Activated CD4-positive, alpha-beta T cell treated with anti-CD3 and anti-CD28 coated beads, Interleukin-2, amount 50 U/mL, for 16 hours (primary cell): Measurements from ENCODE around the gene CDIPT.

Experiments used
- DNase-seq: peaks from one replicate; pipeline ENCODE4 v3.0.0-alpha.2; 2020

Gene CDIPT

DNA sequence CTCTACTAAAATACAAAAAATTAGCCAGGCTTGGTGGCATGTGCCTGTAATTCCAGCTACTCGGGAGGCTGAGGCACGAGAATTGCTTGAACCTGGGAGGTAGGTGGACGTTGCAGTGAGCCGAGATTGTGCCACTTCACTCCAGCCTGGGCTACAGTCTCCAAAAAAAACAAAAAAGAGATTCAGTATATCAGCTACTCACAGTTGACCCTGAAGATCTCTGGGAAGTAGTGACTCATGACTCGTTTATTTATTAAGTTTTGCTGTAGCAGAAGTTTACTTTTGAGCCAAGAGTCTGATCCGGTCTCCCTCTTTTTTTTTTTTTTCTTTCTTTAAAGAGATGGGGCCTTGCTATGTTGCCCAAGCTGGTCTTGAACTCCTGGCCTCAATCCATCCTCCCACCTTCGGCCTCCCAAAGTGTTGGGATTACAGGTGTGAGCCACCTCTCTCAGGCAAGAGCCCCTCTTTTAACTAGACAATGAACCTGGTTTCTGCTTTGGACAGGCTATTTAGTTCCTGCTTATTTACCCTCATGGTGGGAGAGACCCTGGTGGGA lies 38.4 kb downstream of the CDIPT start:
- DNase-seq, result no peak

DNA sequence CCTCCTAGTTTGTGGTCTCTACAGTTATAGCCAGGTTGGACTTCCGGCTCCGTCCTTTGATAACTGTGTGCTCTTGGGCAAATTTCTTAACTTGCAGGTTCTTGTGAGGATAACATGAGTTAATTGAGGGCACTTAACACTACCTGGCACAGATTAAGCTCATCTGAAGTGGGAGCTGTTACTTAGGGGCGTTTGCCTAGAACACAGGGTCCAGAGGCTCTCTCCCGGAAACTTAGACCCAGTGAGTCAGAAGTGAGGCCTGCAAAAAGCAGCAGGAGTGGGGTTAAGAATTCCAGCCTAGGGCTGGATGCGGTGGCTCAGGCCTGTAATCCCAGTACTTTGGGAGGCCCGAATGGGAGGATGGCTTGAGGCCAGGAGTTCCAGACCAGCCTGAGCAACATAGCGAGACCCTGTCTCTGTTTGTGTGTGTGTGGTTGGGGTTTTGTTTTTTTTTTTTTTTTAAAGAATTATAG lies 41.3 kb downstream of the CDIPT start:
- no peak for DNase-seq

DNA sequence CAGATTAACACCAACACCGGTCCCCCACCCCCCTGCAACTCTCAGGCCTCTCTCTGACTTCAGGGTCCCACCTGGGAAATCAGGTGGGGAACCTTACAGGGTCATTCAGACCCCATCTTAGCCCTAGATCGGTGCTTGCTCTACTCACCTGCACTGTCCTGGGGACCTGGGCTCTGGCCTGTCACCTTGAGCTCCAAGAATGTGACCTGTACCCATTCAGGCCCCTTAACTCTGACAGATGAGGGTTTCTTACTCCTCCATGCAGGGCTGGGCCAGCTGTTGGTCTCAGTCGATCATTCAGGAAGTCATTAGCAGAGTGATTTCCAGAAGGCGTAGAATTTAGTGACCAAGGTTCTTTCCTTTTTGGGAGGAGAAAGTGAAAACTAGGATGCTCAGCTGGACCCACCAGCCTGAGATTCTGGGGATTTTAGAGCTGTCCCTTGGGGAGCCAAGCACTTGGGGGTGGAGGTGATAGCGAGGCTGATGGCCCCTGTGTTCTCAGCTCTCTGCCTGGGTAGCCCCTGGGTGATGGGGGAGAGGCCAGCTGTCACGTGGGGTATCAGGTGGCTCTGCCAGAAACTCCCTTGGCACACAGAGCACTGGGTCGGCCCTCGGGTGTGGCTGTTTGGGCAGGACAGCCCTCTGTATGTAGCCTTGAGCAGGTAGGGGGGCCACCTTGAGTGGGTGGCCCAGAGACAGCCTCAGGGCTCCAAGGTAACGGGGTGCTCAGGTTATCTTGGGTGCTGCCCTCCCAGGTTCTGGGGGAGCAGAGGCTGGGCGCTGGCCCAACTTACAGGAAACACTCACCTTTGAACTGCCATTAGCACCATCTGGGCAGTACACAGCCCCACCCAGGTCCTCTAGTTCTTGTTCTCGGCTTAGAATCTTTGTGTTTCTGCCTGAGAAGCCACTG lies 42.0 kb downstream of the CDIPT start:
- no peak for DNase-seq

DNA sequence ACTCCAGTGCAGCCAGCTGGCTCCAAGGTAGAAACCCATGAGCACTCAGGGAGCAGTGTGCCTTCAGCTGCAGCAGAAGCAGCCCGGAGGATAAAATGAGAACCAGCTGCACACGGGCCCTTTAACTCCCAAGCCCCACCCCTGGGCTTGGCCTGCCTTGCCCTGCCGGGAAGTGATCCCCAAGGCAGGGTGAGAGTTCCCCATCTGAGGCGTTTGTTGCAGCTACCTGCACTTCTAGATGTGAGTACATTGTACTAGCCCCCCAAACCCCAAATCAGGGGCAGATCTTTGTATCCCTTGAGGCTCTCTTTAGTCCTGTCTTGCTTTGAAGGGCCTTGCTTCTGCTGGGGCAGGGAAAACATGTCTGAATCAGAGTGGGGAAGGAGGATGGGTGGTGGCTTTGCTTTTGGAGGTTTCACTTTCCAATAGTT lies 42.7 kb downstream of the CDIPT start, which contains the start of gene MVP:
Gene MVP, plus strand, starts transcription at position 192 of the 431 bp plus-strand sequence. CDS start 10,088 bp downstream, outside the sequence.
- peak; percentile 72 for DNase-seq

DNA sequence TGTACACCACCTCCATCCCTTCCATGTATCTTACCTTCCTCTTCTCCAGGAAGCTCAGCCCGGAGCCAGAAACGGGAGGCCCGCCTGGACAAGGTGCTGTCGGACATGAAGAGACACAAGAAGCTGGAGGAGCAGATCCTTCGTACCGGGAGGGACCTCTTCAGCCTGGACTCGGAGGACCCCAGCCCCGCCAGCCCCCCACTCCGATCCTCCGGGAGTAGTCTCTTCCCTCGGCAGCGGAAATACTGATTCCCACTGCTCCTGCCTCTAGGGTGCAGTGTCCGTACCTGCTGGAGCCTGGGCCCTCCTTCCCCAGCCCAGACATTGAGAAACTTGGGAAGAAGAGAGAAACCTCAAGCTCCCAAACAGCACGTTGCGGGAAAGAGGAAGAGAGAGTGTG lies 43.5 kb downstream of the CDIPT start:
- no peak for DNase-seq

DNA sequence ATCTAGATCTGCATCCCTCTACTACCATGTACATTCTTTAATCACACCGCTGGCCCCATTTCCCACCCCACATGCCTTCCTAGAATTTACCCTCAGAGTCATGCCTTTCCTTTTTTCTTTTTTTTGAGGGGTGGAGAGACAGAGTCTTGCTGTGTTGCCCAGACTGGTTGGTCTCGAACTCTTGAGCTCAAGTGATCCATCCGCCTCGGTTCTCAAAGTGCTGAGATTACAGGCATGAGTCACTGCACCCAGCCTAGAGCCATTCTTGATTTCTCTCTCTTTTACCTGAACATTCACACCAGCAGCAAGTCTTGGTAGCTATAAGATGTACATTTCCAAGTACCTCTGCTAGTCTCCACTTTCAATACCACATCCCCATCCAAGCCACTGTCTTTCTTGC lies 44.9 kb downstream of the CDIPT start:
- DNase-seq, result no peak

DNA sequence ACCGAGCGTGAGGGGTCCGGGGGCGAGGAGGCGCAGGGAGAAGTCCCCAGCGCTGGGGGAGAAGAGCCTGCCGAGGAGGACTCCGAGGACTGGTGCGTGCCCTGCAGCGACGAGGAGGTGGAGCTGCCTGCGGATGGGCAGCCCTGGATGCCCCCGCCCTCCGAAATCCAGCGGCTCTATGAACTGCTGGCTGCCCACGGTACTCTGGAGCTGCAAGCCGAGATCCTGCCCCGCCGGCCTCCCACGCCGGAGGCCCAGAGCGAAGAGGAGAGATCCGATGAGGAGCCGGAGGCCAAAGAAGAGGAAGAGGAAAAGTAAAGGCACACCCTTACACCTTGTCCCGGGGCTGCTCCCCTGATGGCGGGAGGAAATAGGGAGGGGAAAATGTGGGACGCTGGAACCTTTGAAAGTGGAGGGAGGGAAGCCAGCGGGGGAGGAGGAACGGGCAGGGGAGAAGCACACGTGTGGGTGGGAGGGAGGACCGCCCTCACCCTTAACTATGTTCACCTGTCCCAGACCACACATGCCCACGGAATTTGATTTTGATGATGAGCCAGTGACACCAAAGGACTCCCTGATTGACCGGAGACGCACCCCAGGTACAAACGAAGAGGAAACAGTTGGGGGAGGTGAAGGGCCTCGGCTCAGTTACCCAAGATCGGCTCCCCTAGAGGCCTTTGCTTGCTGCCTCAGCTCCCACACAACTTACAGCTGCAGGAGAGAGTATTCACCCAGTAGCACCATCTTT lies 46.2 kb downstream of the CDIPT start:
- DNase-seq, result peak; percentile 74

DNA sequence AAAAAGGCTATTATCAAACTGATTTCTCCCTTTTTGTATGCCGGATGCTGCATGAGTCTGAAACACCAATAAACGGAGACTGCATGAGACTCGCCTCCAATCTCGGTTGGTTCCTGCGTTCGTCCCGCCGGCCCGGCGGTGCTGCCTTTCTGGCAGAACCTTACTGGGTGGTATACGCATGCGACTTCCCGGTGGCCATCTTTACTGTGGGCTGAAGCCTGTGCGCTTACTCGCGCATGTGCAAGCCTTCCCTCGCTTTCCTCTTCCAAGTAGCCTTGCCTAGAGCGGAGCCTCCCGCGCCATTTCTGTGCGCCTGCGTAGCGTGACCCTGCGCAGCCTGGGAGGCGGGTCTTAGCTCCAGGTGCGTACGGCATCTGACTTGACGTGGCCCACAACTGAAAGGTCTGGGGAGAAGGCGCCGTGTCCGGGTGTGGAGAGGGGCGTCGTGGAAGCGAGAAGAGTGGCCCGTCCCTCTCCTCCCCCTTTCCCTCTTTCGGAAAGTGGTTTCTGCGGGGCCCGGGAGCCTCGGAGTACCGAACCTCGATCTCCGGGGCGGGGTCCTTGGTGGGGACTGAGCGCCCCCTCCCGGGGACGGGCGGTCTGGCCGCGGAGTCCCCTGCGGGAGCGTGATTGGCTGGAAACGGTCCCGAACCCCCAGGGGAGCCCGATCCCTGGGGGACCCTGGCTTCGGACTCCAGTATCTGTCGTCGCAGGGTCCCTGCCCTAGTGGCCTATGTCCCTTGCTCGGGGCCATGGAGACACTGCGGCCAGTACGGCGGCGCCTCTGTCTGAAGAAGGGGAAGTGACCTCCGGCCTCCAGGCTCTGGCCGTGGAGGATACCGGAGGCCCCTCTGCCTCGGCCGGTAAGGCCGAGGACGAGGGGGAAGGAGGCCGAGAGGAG lies 47.0 kb downstream of the CDIPT start, which contains the start of gene PAGR1:
Gene PAGR1, plus strand, starts transcription at position 360 of the 901 bp plus-strand sequence. Its CDS starts 374 bp downstream, at position 734.
- DNase-seq, result peak; percentile 100

DNA sequence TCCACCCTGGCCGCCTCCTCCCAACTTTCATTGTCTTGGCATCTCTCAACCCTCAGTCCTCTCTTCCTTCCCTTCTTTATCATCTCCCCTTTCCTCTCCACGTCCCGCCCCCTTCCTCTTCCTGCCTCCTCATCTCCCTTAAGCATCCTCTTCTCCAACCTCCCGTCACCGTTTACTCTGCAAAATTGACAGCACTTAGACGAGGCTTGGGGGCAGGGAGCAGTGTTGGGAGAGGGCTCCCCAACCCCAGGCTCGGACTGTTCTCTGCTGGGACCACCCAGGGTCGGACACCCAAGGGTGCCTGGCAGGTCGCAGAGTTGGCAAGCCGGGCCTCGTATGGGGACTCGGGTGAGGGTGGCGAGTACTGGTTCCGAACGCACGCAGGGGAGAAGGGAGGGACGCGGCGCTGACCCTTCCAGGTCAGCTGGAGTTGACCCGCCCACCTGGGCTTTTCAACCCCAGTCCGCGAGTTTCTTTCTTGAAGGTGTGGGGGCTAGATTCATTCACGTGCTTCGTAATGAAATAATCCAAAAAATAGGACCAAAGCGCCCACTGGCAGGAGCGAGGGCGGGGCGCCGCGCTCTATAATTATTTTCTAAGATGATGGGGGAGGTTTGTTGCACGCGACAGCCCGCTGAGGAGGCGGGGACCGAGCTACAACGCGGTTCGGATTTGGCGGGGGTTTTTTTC lies 47.8 kb downstream of the CDIPT start:
- no peak for DNase-seq

DNA sequence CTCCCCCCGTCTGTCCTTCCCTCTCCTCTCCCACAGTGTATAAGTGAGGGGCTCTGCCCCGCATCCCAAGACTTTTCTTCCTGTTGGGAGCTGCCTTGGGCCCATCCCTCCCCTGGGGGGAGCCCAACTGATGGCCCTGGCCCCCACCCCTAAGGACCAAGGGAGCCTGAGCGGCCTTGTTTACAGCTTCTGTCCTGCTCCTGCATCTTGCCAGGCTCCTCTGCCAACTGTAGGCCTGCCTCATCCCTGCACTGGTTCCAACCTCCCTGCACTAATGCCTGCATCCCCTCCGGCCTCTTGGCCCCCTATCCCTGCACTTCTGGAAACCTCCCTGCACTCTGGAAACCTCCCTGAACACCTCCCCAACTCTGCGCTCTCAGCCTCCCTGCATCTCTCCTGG lies 48.4 kb downstream of the CDIPT start:
- DNase-seq, result no peak

DNA sequence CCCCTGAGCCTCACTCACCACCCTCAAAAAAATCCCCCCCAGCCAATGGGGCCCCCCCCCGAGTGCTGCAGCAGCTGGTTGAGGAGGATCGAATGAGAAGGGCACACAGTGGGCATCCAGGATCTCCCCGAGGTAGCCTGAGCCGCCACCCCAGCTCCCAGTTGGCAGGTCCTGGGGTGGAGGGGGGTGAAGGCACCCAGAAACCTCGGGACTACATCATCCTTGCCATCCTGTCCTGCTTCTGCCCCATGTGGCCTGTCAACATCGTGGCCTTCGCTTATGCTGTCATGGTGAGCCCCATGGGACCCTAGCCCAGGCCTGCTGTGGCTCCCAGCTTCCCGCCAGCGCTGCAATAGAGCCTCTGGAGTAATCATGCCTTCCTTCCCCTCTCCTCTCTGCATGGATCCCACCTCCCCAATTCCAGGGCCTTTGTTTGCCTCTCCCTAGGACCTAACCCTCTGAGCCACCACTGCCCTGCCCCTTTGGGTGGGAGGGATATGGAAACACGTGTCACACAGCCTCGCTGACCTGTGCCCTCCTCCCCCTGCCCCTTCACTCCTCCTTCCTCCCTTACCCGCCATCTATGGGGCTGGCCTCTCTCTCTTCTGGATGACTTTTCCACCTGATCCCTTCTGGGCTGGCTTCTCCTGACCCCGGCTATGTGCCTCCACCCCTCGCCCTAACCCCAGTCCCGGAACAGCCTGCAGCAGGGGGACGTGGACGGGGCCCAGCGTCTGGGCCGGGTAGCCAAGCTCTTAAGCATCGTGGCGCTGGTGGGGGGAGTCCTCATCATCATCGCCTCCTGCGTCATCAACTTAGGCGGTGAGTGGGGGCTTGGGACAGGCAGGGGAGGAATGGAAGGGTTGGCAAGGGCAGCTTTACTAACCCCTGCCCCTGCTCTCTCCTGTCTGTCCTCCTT lies 49.1 kb downstream of the CDIPT start:
- no peak for DNase-seq

DNA sequence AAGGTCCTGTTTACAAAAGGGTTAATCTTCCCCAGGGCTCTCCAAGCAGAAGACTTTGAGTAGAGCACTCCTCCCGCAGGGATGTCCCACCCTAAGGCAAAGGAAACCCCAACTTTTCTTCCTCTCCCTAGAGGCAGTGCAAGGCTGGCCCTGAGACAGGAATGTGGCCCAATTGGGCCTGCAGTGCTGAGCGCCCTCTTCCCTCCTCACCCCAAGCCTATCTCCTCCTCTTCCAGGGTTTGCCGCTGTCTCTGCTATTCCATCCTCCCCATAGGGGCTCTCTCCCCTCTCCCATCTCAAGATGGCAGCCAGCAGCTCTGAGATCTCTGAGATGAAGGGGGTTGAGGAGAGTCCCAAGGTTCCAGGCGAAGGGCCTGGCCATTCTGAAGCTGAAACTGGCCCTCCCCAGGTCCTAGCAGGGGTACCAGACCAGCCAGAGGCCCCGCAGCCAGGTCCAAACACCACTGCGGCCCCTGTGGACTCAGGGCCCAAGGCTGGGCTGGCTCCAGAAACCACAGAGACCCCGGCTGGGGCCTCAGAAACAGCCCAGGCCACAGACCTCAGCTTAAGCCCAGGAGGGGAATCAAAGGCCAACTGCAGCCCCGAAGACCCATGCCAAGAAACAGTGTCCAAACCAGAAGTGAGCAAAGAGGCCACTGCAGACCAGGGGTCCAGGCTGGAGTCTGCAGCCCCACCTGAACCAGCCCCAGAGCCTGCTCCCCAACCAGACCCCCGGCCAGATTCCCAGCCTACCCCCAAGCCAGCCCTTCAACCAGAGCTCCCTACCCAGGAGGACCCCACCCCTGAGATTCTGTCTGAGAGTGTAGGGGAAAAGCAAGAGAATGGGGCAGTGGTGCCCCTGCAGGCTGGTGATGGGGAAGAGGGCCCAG lies 50.0 kb downstream of the CDIPT start:
- DNase-seq, result no peak

DNA sequence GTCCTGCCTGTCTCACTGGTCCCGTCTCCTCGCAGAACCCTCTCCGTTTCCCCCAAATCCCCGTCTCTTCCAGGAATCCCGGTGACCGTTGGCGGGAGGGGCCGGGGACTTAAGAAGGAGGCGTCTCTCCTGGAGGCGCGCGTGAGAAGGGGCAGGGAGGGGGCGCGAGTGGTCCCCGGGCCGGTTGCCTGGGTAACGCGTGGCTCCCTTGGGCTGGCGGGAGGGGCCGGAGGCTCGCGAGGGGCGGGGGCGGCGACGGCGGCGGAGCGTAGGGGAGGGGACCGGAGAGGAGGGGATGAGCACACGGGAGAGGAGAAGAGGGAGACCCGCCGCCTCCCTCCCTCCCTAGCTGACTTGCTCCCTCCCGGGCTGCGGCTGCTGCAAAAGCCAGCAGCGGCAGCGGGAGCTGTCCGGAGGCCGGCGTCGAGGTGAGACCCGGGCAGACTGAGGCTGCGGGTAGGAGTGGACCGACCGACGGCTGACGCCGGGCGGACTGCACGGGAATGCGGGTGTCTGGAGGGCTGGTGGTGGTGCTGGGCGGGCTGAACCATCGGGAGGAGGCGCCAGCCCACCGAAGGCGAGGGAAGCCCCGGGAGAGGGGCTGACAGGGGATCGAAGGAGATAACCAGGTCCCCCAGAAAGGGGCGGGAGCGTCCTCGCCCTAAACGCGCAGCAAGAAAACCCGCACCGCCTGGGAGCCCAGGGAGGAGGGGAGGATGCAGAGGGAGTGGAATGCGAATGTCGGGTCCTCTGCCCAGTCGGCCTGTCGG lies 50.9 kb downstream of the CDIPT start, which contains the start of gene PRRT2:
Gene PRRT2, plus strand, starts transcription at position 298 of the 770 bp plus-strand sequence. CDS start 862 bp downstream, outside the sequence.
- DNase-seq, result no peak

DNA sequence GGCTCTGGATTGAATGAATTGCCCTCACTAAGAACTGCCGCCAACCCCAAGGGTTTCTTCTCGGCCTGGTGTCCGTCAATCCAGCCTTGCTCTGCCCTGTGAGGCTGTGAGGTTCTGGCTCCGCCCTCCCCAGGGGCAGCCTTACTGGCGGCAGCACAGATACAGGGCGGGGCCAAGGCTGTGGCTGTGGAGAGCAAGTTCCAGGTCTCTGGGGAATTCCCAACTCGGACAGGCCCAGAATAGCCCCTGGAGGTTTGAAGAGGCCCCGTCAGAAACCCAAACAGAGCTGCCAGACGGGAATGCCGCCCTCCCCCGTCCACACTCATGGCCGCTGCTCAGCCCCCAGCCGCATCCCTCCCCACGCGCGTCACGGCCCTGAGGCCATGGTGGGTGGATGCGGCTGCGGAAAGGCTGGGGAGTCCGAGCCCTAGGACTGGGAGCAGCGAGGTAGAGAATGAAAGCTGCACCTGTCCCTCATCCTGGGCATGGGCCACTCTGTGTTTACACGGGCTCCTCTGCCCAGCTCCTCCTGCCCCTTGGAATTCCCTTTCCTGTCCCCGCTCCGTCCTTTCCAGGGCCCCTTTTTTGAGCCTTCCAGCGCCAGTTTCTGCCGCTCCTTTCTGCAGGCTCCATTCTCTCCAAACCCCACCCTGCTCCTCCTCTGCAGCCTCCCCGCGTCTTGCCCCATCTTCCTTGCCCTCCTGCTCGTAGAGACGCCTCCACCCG lies 51.7 kb downstream of the CDIPT start:
- DNase-seq, result peak; percentile 89

DNA sequence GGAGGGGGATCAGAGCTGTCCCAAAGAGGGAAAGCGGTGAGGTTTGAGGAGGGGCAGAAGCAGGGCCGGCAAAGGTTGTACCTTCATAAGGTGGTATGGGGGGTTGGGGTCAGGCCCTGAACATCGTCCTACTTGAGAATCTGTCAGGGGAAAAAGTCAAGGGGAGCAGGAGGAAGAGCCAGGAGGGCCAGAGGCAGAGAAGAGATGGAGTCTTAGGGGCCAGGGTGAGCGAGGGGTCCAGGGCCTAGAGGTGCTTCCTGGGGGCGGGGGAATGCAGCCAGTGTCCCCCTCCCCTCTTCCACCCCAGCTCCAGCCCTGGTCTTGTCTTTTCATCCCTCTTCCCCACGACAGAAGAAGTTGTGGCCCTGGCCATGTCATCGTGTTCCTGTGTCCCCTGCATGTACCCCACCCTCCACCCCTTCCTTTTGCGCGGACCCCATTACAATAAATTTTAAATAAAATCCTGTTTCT lies 52.3 kb downstream of the CDIPT start:
- no peak for DNase-seq

DNA sequence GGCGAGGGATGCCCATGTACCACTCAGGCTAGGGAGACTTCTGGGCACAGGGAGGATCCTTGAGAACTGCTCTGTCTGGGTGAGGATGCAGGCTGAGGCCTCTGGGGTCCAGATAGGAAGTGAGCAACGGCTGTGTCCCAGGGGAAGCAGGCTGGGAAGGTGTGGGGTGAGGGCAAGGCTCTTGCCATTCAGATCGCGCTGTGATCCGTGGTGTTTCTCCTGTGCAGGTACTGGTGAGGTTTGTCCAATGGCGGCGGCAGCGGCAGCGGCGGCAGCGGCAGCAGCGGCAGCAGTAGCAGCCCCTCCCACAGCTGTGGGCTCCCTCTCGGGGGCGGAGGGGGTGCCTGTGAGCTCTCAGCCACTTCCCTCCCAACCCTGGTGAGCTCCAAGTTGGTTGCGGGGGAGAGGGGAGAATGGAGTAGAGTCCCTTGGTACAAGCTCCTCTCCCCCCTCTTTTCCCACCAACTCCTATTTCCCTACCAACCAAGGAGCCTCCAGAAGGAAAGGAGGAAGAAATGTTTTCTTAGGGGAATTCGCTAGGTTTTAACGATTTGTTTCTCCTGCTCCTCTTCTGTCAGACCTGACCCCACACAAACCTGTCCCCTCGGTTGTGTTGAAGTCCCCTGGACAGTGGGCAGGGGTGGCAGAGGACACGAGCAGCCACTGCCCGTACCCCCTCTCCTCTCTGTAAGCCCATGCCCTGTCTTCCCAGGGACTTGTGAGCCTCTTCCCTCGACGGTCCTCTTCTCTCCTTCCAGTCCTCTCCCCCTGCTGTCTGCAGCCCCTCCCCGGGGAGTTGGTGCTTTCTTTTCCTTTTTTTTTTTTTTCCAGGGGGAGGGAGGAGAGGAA lies 53.0 kb downstream of the CDIPT start:
- DNase-seq, result no peak
